ENCODE results near the gene PI4K2A. TPM values are rescaled to one million over a fixed set of nuclear protein-coding genes. Genes with fewer than 3 reads are reported as not detected.

Gene PI4K2A
- total and polyA plus RNA-seq, 2 of the 13 experiments (the other 11 are each of a cell fraction or from before 2014, with no cell fraction given), result 10.9 to 14.3 TPM

- TF ChIP-seq ZNF687 (CRISPR knock-in tag; IDR thresholded peaks at IDR 0.05) (no peak), ZNF607 (CRISPR knock-in tag; IDR thresholded peaks at IDR 0.05; ENCODE audit: borderline replicate concordance) (no peak)
These were observed 27.0 kb downstream of the PI4K2A start (continued) for GRCh38 chr10:97667463-97667862.

- no TSS peak for BruUV-seq (replicated peaks)
- Histone ChIP-seq H3K4me1 (ENCODE audit: insufficient read depth, low read length) (peaks cover 18% of the 10 kb centered on the region), H3K79me2 (ENCODE audit: insufficient read depth, low read length) (no peaks in the 10 kb centered on the region), H3K27ac (ENCODE audit: extremely low read length, insufficient read depth, low read length) (no peak overlapping the region), H3K27me3 (ENCODE audit: control insufficient read depth in 1 of 2, insufficient read depth in 2 of 2, low read length in 2 of 2) (no peaks in the 10 kb centered on the region), H3K4me3 (replicated peaks in 1 of 3; ENCODE audit: insufficient read depth in 1 of 3, low read depth in 2 of 3, low read length in 3 of 3) (no peak overlapping the region), H3K9ac (ENCODE audit: insufficient read depth, low read depth, low read length) (no peak overlapping the region), H3K36me3 (replicated peaks in 1 of 2; ENCODE audit: control insufficient read depth in 1 of 2, insufficient read depth in 2 of 2, low read length in 2 of 2) (peaks cover 5 to 33% of the 10 kb centered on the region in 2 experiments), H3K4me2 (ENCODE audit: low read depth, low read length) (no peak overlapping the region), H3K9me3 (ENCODE audit: low read length) (no peaks in the 10 kb centered on the region), H4K20me1 (ENCODE audit: insufficient read depth, low read length) (no peaks in the 10 kb centered on the region), H2AFZ (ENCODE audit: low read length) (no peak overlapping the region)
- ChIA-PET POLR2A (interaction anchor here (1.3 kb wide), 1 partner anchor 29 kb away, joined by 4 read pairs; the partner anchor contains the start of gene PI4K2A), CTCF (ENCODE audit: low intra/inter-chr PET ratio, low total read pairs) (no interaction called here)
- FAIRE-seq (no peak), ATAC-seq (peak; percentile 15; the same call in 1 of the 3 replicates), DNase-seq (ENCODE audit: low spot score) (no peak)
- intact Hi-C loops (cut with micrococcal nuclease; ENCODE audit: unreplicated experiment) (no loop called here), in situ Hi-C loops (cut with HindIII; ENCODE audit: extremely low pct_ligation_motif_present, low pct_unique_long_range_greater_than_20kb) (no loop called here)
- WGBS (ENCODE audit: low lambda C conversion rate), result 68% methylated on average over 1 of the region's 1 CpG
- TF ChIP-seq ATRX (CRISPR knock-in tag; IDR thresholded peaks at IDR 0.05; ENCODE audit: borderline replicate concordance) (no peak), REXO4 (CRISPR knock-in tag; IDR thresholded peaks at IDR 0.05; ENCODE audit: borderline replicate concordance) (no peak)
These were observed 29.1 kb downstream of the PI4K2A start for GRCh38 chr10:97669571-97669970.
